ENCODE data around the gene C3orf18.

DNA sequence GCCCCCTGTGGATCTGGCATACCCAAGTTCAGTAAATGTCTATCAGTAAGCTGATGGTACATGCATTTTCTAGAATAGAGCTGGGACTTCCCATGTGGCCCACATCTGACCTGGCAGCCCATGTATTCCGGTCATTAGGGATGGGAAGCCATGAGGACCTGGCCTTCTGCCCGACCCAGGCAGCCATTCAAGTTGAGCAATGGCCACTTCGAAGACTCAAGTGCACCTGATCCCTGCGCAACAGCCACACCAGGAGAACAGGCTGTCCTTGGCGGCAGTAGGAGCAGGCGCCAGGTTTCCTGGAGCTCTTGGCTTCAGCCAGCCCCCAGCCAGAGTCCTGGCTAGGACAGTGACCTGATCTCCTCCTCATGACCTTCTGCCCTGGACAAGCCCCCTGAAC is 16.4 kb upstream of the C3orf18 start:
- no peak for TF ChIP-seq GATA2 (IDR thresholded peaks at IDR 0.05; ENCODE audit: low read depth, low read length)
- no peak for TF ChIP-seq GATA3 (IDR thresholded peaks at IDR 0.05; ENCODE audit: low read depth, low read length)
